Esophagus squamous epithelium (tissue), 5 donors: ENCODE results near the gene RPL19. TPM values are rescaled to one million over a fixed set of nuclear protein-coding genes. Genes with fewer than 3 reads are reported as not detected.
"Not testable (repeated sequence)": the region's sequence is repeated elsewhere in the genome, so short reads cannot be mapped to it uniquely, and the experiment has no call there.

Source experiments
- DNase-seq: peaks from one replicate; lab custom pipeline; 2025; lab: John Stamatoyannopoulos, UW
- H3K27ac ChIP-seq, 4 donors: fragments of 200-600 bp; sonication (generic); one replicate each; pipeline ENCODE4 v1.5.1; 2016 to 2019; ENCODE audit warnings: mild to moderate bottlenecking in 1 of 4
- H3K27me3 ChIP-seq, 4 donors: fragments of 200-600 bp; sonication (generic); 1 replicate in 3 of 4; 2 replicates in 1 of 4; pipeline versions ENCODE4 v1.5.1 to v1.6.0; 2017 to 2021; ENCODE audit warnings: antibody characterized with exemption in 1 of 4
- H3K36me3 ChIP-seq, 3 donors: fragments of 200-600 bp; sonication (generic); one replicate each; pipeline ENCODE4 v1.5.1; 2016 to 2019
- H3K4me1 ChIP-seq, 3 donors: fragments of 200-600 bp; sonication (generic); one replicate each; pipeline ENCODE4 v1.5.1; 2017 to 2019
- H3K4me3 ChIP-seq, 4 donors: fragments of 200-600 bp; sonication (generic); 1 replicate in 3 of 4; 2 replicates in 1 of 4; pipeline ENCODE4 v1.5.1; 2016 to 2019; ENCODE audit warnings: mild to moderate bottlenecking in 2 of 4, moderate library complexity in 1 of 4
- H3K9me3 ChIP-seq, 3 donors: fragments of 200-600 bp; sonication (generic); one replicate each; pipeline ENCODE4 v1.5.1; 2016 to 2019
- POLR2A ChIP-seq, 4 donors: fragments of 450-650 bp; IDR thresholded peaks; one replicate each; pipeline ENCODE4 v1.6.1; 2017; ENCODE audit warnings: antibody characterized with exemption in 4 of 4, mild to moderate bottlenecking in 4 of 4, moderate library complexity in 3 of 4
- WGBS, 2 donors: methylation state at CpG; one replicate each; pipeline ENCODE4 v1.1.5; 2018; 5-methylcytosine and 5-hydroxymethylcytosine counted together
- intact Hi-C: fragments of 100-400 bp; cut with DNase I; formaldehyde crosslinking; loops from one replicate; pipeline ENCODE4 v1.15.0; 2022
- total RNA-seq, 4 donors: library from RNA; depleted of rRNA; stranded (reverse); fragments of >200 nt; gene quantifications; one replicate each; pipeline ENCODE4 v1.1.0, GENCODE V29; 2016
- TF ChIP-seq, protein P1 (sequence below), 6 experiments: fragments of 450-650 bp in 4 of 6; fragments of 200-600 bp in 2 of 6; sonication (generic) in 2 of 6; IDR thresholded peaks; one replicate each; pipeline ENCODE4 v1.5.1; 2016 to 2019; ENCODE audit warnings: antibody characterized with exemption in 6 of 6, mild to moderate bottlenecking in 4 of 6, moderate library complexity in 4 of 6
- donor health status: DM: yes; HTN: yes; CAD: no.

The RPL19 gene
- total RNA-seq, 4 donors from 2014 or later, result 1,949 to 3,028 (median 2,392) TPM

DNA sequence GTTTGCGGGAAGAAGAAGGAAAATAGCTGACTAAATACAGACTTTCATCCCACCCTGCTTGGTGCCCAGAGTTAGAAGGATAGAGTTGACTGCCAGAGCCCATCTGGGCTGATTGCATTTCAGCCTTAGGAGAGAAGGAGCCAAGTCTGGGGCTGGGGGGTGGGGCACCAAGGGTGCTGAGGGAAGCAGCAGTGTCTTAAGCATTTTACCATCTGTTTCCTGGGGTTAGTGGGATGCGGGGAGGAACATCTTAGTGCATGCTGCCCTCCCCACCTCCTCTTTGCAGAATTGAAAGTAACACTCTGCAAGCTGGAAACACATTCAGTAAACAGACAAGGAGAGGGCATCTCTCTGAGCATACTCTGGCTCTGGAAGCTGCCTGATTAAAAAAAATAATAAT is 32.6 kb upstream of the RPL19 start:
- Histone ChIP-seq H3K36me3 (no peaks in the 10 kb centered on the region), H3K9me3 (no peaks in the 10 kb centered on the region), H3K27me3 (peaks cover 0 to 16% (median 0%) of the 10 kb centered on the region in 4 donors), H3K4me3 (no peak overlapping the region), H3K27ac (no peak overlapping the region), H3K4me1 (peaks cover 15 to 50% (median 31%) of the 10 kb centered on the region in 3 donors)
- no peak for DNase-seq
- whole genome bisulfite sequencing, 2 donors, result 13 to 45% methylated on average over 2 of the region's 2 CpGs
- TF ChIP-seq, protein P1, sequence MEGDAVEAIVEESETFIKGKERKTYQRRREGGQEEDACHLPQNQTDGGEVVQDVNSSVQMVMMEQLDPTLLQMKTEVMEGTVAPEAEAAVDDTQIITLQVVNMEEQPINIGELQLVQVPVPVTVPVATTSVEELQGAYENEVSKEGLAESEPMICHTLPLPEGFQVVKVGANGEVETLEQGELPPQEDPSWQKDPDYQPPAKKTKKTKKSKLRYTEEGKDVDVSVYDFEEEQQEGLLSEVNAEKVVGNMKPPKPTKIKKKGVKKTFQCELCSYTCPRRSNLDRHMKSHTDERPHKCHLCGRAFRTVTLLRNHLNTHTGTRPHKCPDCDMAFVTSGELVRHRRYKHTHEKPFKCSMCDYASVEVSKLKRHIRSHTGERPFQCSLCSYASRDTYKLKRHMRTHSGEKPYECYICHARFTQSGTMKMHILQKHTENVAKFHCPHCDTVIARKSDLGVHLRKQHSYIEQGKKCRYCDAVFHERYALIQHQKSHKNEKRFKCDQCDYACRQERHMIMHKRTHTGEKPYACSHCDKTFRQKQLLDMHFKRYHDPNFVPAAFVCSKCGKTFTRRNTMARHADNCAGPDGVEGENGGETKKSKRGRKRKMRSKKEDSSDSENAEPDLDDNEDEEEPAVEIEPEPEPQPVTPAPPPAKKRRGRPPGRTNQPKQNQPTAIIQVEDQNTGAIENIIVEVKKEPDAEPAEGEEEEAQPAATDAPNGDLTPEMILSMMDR (IDR thresholded peaks at IDR 0.05), result no peak
- TF ChIP-seq POLR2A (IDR thresholded peaks at IDR 0.05), result no peak
- intact Hi-C loops, result no loop called here

DNA sequence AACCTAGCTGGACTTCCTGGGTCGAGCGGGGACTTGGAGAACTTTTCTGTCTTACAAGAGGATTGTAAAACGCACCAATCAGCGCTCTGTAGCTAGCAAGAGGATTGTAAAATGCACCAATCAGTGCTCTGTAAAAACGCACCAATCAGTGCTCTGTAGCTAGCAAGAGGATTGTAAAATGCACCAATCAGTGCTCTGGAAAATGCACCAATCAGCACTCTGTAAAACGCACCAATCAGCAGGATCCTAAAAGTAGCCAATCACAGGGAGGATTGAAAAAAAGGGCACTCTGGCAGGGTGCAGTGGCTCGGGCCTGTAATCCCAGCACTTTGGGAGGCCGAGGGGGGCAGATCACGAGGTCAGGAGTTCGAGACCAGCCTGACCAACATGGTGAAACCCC is 31.6 kb upstream of the RPL19 start:
- WGBS, 2 donors, result 92 to 96% methylated on average over 8 of the region's 10 CpGs
- H3K4me3 ChIP-seq, H3K9me3 ChIP-seq, intact Hi-C loops, H3K27ac ChIP-seq, DNase-seq, H3K36me3 ChIP-seq: not testable (repeated sequence)
- Histone ChIP-seq H3K27me3 (peaks cover 0 to 16% (median 0%) of the 10 kb centered on the region in 4 donors), H3K4me1 (peaks cover 15 to 50% (median 31%) of the 10 kb centered on the region in 3 donors)

DNA sequence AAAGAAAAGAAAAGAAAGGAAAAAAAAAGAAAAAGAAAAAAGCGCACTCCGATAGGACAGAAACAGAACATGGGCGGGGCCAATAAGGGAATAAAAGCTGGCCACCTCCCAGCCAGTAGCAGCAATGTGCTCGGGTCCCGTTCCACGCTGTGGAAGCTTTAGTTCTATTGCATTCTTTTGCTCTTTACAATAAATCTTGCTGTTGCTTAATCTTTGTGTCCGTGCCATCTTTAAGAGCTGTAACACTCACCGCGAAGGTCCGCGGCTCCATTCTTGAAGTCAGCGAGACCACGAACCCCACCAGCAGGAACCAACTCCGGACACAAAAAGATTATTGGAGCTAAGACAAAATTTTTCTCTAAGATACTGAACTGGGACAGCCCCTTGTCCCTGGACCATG is 31.0 kb upstream of the RPL19 start:
- H3K27me3 ChIP-seq, result peaks cover 0 to 16% (median 0%) of the 10 kb centered on the region in 4 donors
- no peak for TF ChIP-seq POLR2A (IDR thresholded peaks at IDR 0.05)
- TF ChIP-seq, protein P1 (IDR thresholded peaks at IDR 0.05), result no peak
- intact Hi-C loops, result no loop called here
- H3K9me3 ChIP-seq, result no peaks in the 10 kb centered on the region
- H3K4me3 ChIP-seq, result no peak overlapping the region
- peaks cover 15 to 48% (median 27%) of the 10 kb centered on the region in 3 donors for H3K4me1 ChIP-seq
- no peaks in the 10 kb centered on the region for H3K36me3 ChIP-seq
- no peak overlapping the region for H3K27ac ChIP-seq
- no peak for DNase-seq
- 74 to 86% methylated on average over 12 to 14 of the region's 14 CpGs for WGBS, 2 donors

DNA sequence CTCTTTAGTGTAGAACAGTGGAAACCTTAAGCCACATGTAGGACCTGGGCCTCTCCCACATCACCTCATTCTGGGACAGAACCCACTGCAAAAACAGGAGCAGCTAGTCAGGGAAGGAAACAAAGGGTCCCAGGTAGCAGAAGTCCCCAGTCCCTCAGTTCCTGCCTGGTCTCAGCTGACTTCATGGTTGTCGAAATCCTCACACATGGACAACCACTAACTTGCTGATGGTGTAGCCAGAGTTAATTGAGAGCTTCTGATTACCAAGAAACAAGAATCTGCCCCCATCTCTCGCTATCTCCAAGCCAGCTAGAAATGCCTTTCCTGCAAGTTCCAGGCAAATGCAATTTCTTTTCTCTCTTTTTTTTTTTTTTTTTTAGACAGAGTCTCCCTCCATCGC is 30.6 kb upstream of the RPL19 start:
- Histone ChIP-seq H3K9me3 (no peaks in the 10 kb centered on the region), H3K27ac (no peak overlapping the region), H3K4me1 (peaks cover 13 to 48% (median 22%) of the 10 kb centered on the region in 3 donors), H3K4me3 (no peak overlapping the region), H3K36me3 (no peaks in the 10 kb centered on the region), H3K27me3 (peaks cover 0 to 16% (median 0%) of the 10 kb centered on the region in 4 donors)
- 78 to 80% methylated on average over 3 of the region's 3 CpGs for WGBS, 2 donors
- no peak for DNase-seq
- intact Hi-C loops, result no loop called here
- TF ChIP-seq POLR2A (IDR thresholded peaks at IDR 0.05), result no peak
- TF ChIP-seq, protein P1 (IDR thresholded peaks at IDR 0.05), result no peak

DNA sequence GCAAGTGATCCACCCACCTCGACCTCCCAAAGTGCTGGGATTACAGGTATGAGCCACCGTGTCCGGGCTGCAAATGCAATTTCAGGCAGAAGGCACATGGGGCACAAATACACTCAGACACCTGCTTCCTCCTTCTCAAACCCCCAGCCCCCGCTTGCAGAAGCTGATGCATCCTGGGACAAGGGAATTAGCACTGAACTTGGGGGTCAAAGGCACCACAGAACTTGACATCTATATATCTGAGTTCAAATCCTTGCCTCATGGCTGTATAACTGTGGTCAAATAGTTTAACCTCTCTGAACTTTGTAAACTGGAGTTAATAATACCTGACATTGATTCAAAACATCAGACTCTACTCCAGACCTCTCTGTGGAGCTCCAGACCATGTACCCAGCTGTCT is 30.0 kb upstream of the RPL19 start:
- Histone ChIP-seq H3K36me3 (peaks cover 0 to 1% (median 0%) of the 10 kb centered on the region in 3 donors), H3K9me3 (no peaks in the 10 kb centered on the region), H3K27me3 (peaks cover 0 to 13% (median 0%) of the 10 kb centered on the region in 4 donors), H3K27ac (no peak overlapping the region), H3K4me3 (no peak overlapping the region), H3K4me1 (peaks cover 10 to 46% (median 22%) of the 10 kb centered on the region in 3 donors)
- 60 to 62% methylated on average over 4 of the region's 4 CpGs for WGBS, 2 donors
- intact Hi-C loops, result no loop called here
- TF ChIP-seq, protein P1 (IDR thresholded peaks at IDR 0.05), result no peak
- no peak for TF ChIP-seq POLR2A (IDR thresholded peaks at IDR 0.05)
- no peak for DNase-seq

DNA sequence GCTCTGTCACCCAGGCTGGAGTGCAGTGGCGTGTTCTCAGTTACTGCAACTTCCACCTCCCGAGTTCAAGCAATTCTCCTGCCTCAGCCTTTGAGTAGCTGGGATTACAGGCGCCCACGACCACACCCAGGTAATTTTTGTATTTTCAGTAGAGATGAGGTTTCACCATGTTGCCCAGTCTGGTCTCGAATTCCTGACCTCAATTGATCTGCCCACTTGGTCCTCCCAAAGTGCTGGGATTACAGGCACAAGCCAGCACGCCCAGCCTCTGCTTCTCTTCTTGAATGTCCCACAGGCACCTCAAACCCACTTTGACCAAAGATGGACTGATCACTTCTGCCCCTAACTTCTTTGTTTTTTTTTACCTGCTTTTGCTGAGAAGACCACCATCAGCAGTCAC is 29.5 kb upstream of the RPL19 start:
- WGBS, 2 donors, result 55 to 71% methylated on average over 5 to 6 of the region's 6 CpGs
- Histone ChIP-seq H3K4me3 (no peak overlapping the region), H3K27me3 (peaks cover 0 to 8% (median 0%) of the 10 kb centered on the region in 4 donors), H3K9me3 (no peaks in the 10 kb centered on the region), H3K36me3 (peaks cover 0 to 6% (median 0%) of the 10 kb centered on the region in 3 donors), H3K4me1 (peaks cover 6 to 45% (median 18%) of the 10 kb centered on the region in 3 donors), H3K27ac (no peak overlapping the region)
- TF ChIP-seq, protein P1 (IDR thresholded peaks at IDR 0.05), result no peak
- TF ChIP-seq POLR2A (IDR thresholded peaks at IDR 0.05), result no peak
- no peak for DNase-seq
- intact Hi-C loops, result no loop called here
